Upper lobe of left lung (tissue), 6 donors: ENCODE measurements around the gene GLS. TPM values are rescaled to one million over a fixed set of nuclear protein-coding genes. Genes with fewer than 3 reads are reported as not detected.

Source experiments
- ATAC-seq, 2 donors: fragments of 200-7000 bp; cut with Tn5 transposase; one replicate each; pipeline ENCODE4 v1.9.1; 2022; ENCODE audit warnings: mild to moderate bottlenecking in 2 of 2, moderate library complexity in 2 of 2; ENCODE audit not compliant: low FRiP score in 2 of 2
- DNase-seq, 2 donors: peaks; one replicate each; pipeline ENCODE4 v3.0.0-alpha.2; 2019 to 2020
- H3K27ac ChIP-seq, 4 donors: fragments of 200-600 bp; sonication (generic); one replicate each; pipeline ENCODE4 v1.5.1; 2016 to 2019
- H3K27me3 ChIP-seq, 4 donors: fragments of 200-600 bp; sonication (generic); one replicate each; pipeline ENCODE4 v1.5.1; 2017 to 2019
- H3K36me3 ChIP-seq, 4 donors: fragments of 200-600 bp; sonication (generic); one replicate each; pipeline ENCODE4 v1.5.1; 2016 to 2019
- H3K4me1 ChIP-seq, 4 donors: fragments of 200-600 bp; sonication (generic); one replicate each; pipeline ENCODE4 v1.5.1; 2018 to 2019
- H3K4me3 ChIP-seq, 4 donors: fragments of 200-600 bp; sonication (generic); one replicate each; pipeline ENCODE4 v1.5.1; 2017 to 2019; ENCODE audit warnings: mild to moderate bottlenecking in 2 of 4, moderate library complexity in 1 of 4
- H3K9me3 ChIP-seq, 4 donors: fragments of 200-600 bp; sonication (generic); one replicate each; pipeline ENCODE4 v1.5.1; 2018 to 2019
- CTCF ChIP-seq, 6 experiments: fragments of 450-650 bp in 4 of 6; fragments of 200-600 bp in 2 of 6; sonication (generic) in 2 of 6; IDR thresholded peaks; one replicate each; pipeline ENCODE4 v1.5.1; 2016 to 2019; ENCODE audit warnings: antibody characterized with exemption in 6 of 6
- EP300 ChIP-seq, 4 donors: sonication (generic); formaldehyde crosslinking; IDR thresholded peaks; one replicate each; pipeline ENCODE4 v1.5.1; 2017; ENCODE audit warnings: antibody characterized with exemption in 4 of 4, control low read depth in 2 of 4
- POLR2A ChIP-seq, 4 donors: fragments of 450-650 bp; IDR thresholded peaks; one replicate each; pipeline ENCODE4 v1.5.1; 2016 to 2017; ENCODE audit warnings: antibody characterized with exemption in 4 of 4, mild to moderate bottlenecking in 2 of 4
- POLR2AphosphoS5 ChIP-seq, 2 donors: sonication (generic); formaldehyde crosslinking; IDR thresholded peaks; one replicate each; pipeline ENCODE4 v1.5.1; 2017; ENCODE audit warnings: antibody characterized with exemption in 2 of 2
- WGBS, 2 donors: methylation state at CpG; one replicate each; pipeline ENCODE4 v1.1.5; 2017 to 2018; 5-methylcytosine and 5-hydroxymethylcytosine counted together
- total RNA-seq, 6 donors: library from RNA; depleted of rRNA in 4 of 6; stranded (reverse); fragments of >200 nt in 4 of 6; gene quantifications; one replicate each; pipeline versions ENCODE4 v1.1.0 to v1.2.1, GENCODE V29; 2016 to 2021
- donor health status: DM: no; HTN: no; CAD: no; lungs with moderate emphysema.
- donor health status: DM: no; HTN: yes; CAD: no; lungs with severe emphysema.

Gene GLS
- total RNA-seq, 6 donors from 2014 or later = 126 to 401 (median 189) TPM

GRCh38 chr2:191006297-191006696, 125.7 kb downstream of the GLS start:
- no peak overlapping the region for H3K27ac ChIP-seq
- peaks cover 10 to 30% (median 12%) of the 10 kb centered on the region in 4 donors for H3K4me1 ChIP-seq
- TF ChIP-seq POLR2A (IDR thresholded peaks at IDR 0.05) (no peak), EP300 (IDR thresholded peaks at IDR 0.05) (no peak), CTCF (IDR thresholded peaks at IDR 0.05) (no peak)
- no peak for ATAC-seq
- WGBS, 2 donors = 89 to 91% methylated on average over 3 of the region's 3 CpGs
- no peak for DNase-seq
- H3K9me3 ChIP-seq = no peaks in the 10 kb centered on the region
- no peak overlapping the region for H3K4me3 ChIP-seq
- peaks cover 43 to 91% (median 64%) of the 10 kb centered on the region in 4 donors for H3K36me3 ChIP-seq
- no peaks in the 10 kb centered on the region for H3K27me3 ChIP-seq

- Histone ChIP-seq H3K4me3 (no peak overlapping the region), H3K36me3 (peaks cover 38 to 82% (median 60%) of the 10 kb centered on the region in 4 donors), H3K27ac (no peak overlapping the region), H3K4me1 (peaks cover 19 to 38% (median 21%) of the 10 kb centered on the region in 4 donors), H3K27me3 (no peaks in the 10 kb centered on the region), H3K9me3 (no peaks in the 10 kb centered on the region)
- ATAC-seq = no peak
- DNase-seq = no peak
- WGBS, 2 donors = 72 to 75% methylated on average over 4 of the region's 4 CpGs
- no peak for TF ChIP-seq CTCF (IDR thresholded peaks at IDR 0.05)
- TF ChIP-seq POLR2A (IDR thresholded peaks at IDR 0.05) = no peak
- no peak for TF ChIP-seq EP300 (IDR thresholded peaks at IDR 0.05)
- TF ChIP-seq POLR2AphosphoS5 (IDR thresholded peaks at IDR 0.05) = no peak
Observed at GRCh38 chr2:191006997-191007783, 126.6 kb downstream of the GLS start.

GRCh38 chr2:191008286-191008685, 127.7 kb downstream of the GLS start:
- ATAC-seq = no peak
- DNase-seq = no peak
- Histone ChIP-seq H3K27ac (no peak overlapping the region), H3K27me3 (no peaks in the 10 kb centered on the region), H3K4me1 (peaks cover 28 to 47% (median 31%) of the 10 kb centered on the region in 4 donors), H3K36me3 (peaks cover 31 to 71% (median 50%) of the 10 kb centered on the region in 4 donors), H3K9me3 (no peaks in the 10 kb centered on the region), H3K4me3 (no peak overlapping the region)
- TF ChIP-seq EP300 (IDR thresholded peaks at IDR 0.05) = no peak
- no peak for TF ChIP-seq POLR2AphosphoS5 (IDR thresholded peaks at IDR 0.05)
- TF ChIP-seq POLR2A (IDR thresholded peaks at IDR 0.05) = no peak
- no peak for TF ChIP-seq CTCF (IDR thresholded peaks at IDR 0.05)

- Histone ChIP-seq H3K4me3 (no peak overlapping the region), H3K36me3 (peaks cover 16 to 56% (median 36%) of the 10 kb centered on the region in 4 donors), H3K9me3 (no peaks in the 10 kb centered on the region), H3K4me1 (peaks cover 30 to 50% (median 35%) of the 10 kb centered on the region in 4 donors), H3K27me3 (no peaks in the 10 kb centered on the region), H3K27ac (no peak overlapping the region)
- ATAC-seq (no peak), DNase-seq (no peak)
- 98% methylated on average over 4 of the region's 4 CpGs for WGBS, 2 donors
- TF ChIP-seq POLR2AphosphoS5 (IDR thresholded peaks at IDR 0.05) (no peak), CTCF (IDR thresholded peaks at IDR 0.05) (no peak), POLR2A (IDR thresholded peaks at IDR 0.05) (no peak), EP300 (IDR thresholded peaks at IDR 0.05) (no peak)
Observed at GRCh38 chr2:191009541-191010374, 129.1 kb downstream of the GLS start.
